HepG2 (cell line): ENCODE data around the gene SMIM11. TPM values are rescaled to one million over a fixed set of nuclear protein-coding genes. Genes with fewer than 3 reads are reported as not detected.

ENCODE experiments used
- HIC2 ChIP-seq: sonication (generic); formaldehyde crosslinking; IDR thresholded peaks from 2 replicates; pipeline ENCODE4 v1.9.0; 2022; ENCODE audit warnings: low read depth, missing genetic modification reagents
- POLR2AphosphoS2 ChIP-seq: IDR thresholded peaks from 2 replicates; pipeline ENCODE4 v1.6.1; 2011; ENCODE audit warnings: low read depth, low read length, improper control_type of control experiment
- RBM22 ChIP-seq: fragments of 200-400 bp; formaldehyde crosslinking; optimal IDR thresholded peaks from 2 replicates; pipeline ENCODE3; 2017; ENCODE audit warnings: mild to moderate bottlenecking, low read length, moderate library complexity
- RFXANK ChIP-seq: IDR thresholded peaks from 2 replicates; pipeline ENCODE4 v1.6.1; 2016
- ZBTB1 ChIP-seq: sonication (generic); formaldehyde crosslinking; IDR thresholded peaks from 2 replicates; pipeline ENCODE4 v1.4.0; 2020; ENCODE audit warnings: missing genetic modification reagents, borderline replicate concordance
- ZNF850 ChIP-seq: sonication (generic); formaldehyde crosslinking; conservative IDR thresholded peaks from 2 replicates; pipeline ENCODE4 v1.9.0; 2021; ENCODE audit warnings: mild to moderate bottlenecking, missing genetic modification reagents
- polyA plus RNA-seq, 8 experiments: library from polyadenylated mRNA; depleted of rRNA in 3 of 8; stranded (reverse) in 7 of 8; unstranded in 1 of 8; fragments of >200 nt; fragmentation: Illumina TruSeq in 4 of 8; extraction: Trizol in 4 of 8; gene quantifications; 2 replicates each; pipeline versions ENCODE4 v1.2.1 to v1.2.3, GENCODE V29; 2011 to 2016; ENCODE audit warnings: low read depth in 4 of 8, missing spikeins in 1 of 8, mixed read lengths in 1 of 8; ENCODE audit not compliant: insufficient read depth in 1 of 8
- total RNA-seq, 5 experiments: library from RNA; depleted of rRNA; stranded (reverse); fragments of >200 nt; fragmentation: Illumina TruSeq; extraction: Trizol; gene quantifications; 2 replicates each; pipeline ENCODE4 v1.2.3, GENCODE V29; 2016; ENCODE audit warnings: low read depth in 1 of 5
- TF ChIP-seq, protein P1 (sequence below): sonication (generic); formaldehyde crosslinking; IDR thresholded peaks from 2 replicates; pipeline ENCODE4 v1.5.1; 2020; ENCODE audit warnings: missing genetic modification reagents, mild to moderate bottlenecking, borderline replicate concordance
- TF ChIP-seq, protein P2 (sequence below): IDR thresholded peaks from 2 replicates; pipeline ENCODE4 v1.6.1; 2016; ENCODE audit warnings: missing compliant biosample characterization, missing genetic modification reagents, borderline replicate concordance
- TF ChIP-seq, protein P3 (sequence below): sonication (generic); formaldehyde crosslinking; IDR thresholded peaks from 2 replicates; pipeline ENCODE4 v1.4.0; 2020; ENCODE audit warnings: missing genetic modification reagents, borderline replicate concordance
- TF ChIP-seq, protein P4 (sequence below), 2 experiments: sonication (generic) in 1 of 2; formaldehyde crosslinking in 1 of 2; IDR thresholded peaks; 2 replicates each; pipeline versions ENCODE4 v1.4.0 to v1.6.1; 2016 to 2020; ENCODE audit warnings: borderline replicate concordance in 1 of 2, low read depth in 1 of 2, mild to moderate bottlenecking in 1 of 2, missing genetic modification reagents in 1 of 2
- TF ChIP-seq, protein P5 (sequence below), 2 experiments: IDR thresholded peaks; 2 replicates each; pipeline ENCODE4 v1.6.1; 2011 to 2012; ENCODE audit warnings: low read length in 2 of 2, borderline replicate concordance in 1 of 2, low read depth in 1 of 2, mild to moderate bottlenecking in 1 of 2, moderate library complexity in 1 of 2

The SMIM11 gene
- total and polyA plus RNA-seq, 2 of the 13 experiments (the other 11 are each of a cell fraction or from before 2014, with no cell fraction given) = 6.4 to 18.9 TPM

DNA sequence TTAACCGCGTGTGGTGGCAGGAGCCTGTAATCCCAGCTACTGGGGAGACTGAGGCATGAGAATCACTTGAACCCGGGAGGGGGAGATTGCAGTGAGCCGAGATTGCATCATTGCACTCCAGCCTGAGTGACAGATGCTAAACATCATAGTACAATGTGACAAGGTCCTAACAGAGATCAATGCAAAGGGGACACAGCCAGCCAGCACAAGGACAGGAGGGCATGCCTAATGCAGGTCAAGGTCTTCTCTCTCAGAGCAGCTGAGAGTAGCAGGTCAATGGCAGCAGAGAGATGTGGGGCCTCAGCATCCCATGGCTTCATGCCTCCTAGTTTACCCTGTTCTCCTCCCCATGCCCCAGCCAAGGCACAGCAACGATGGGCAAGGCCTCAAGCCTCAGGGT is 3.0 kb upstream of the SMIM11 start (continued):
- TF ChIP-seq, protein P1, sequence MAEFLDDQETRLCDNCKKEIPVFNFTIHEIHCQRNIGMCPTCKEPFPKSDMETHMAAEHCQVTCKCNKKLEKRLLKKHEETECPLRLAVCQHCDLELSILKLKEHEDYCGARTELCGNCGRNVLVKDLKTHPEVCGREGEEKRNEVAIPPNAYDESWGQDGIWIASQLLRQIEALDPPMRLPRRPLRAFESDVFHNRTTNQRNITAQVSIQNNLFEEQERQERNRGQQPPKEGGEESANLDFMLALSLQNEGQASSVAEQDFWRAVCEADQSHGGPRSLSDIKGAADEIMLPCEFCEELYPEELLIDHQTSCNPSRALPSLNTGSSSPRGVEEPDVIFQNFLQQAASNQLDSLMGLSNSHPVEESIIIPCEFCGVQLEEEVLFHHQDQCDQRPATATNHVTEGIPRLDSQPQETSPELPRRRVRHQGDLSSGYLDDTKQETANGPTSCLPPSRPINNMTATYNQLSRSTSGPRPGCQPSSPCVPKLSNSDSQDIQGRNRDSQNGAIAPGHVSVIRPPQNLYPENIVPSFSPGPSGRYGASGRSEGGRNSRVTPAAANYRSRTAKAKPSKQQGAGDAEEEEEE = 0 out of 2 replicates have a peak, but pooled peaks have one; percentile 76
- TF ChIP-seq, protein P2, sequence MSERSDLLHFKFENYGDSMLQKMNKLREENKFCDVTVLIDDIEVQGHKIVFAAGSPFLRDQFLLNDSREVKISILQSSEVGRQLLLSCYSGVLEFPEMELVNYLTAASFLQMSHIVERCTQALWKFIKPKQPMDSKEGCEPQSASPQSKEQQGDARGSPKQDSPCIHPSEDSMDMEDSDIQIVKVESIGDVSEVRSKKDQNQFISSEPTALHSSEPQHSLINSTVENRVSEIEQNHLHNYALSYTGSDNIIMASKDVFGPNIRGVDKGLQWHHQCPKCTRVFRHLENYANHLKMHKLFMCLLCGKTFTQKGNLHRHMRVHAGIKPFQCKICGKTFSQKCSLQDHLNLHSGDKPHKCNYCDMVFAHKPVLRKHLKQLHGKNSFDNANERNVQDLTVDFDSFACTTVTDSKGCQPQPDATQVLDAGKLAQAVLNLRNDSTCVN = no peak
- TF ChIP-seq, protein P3, sequence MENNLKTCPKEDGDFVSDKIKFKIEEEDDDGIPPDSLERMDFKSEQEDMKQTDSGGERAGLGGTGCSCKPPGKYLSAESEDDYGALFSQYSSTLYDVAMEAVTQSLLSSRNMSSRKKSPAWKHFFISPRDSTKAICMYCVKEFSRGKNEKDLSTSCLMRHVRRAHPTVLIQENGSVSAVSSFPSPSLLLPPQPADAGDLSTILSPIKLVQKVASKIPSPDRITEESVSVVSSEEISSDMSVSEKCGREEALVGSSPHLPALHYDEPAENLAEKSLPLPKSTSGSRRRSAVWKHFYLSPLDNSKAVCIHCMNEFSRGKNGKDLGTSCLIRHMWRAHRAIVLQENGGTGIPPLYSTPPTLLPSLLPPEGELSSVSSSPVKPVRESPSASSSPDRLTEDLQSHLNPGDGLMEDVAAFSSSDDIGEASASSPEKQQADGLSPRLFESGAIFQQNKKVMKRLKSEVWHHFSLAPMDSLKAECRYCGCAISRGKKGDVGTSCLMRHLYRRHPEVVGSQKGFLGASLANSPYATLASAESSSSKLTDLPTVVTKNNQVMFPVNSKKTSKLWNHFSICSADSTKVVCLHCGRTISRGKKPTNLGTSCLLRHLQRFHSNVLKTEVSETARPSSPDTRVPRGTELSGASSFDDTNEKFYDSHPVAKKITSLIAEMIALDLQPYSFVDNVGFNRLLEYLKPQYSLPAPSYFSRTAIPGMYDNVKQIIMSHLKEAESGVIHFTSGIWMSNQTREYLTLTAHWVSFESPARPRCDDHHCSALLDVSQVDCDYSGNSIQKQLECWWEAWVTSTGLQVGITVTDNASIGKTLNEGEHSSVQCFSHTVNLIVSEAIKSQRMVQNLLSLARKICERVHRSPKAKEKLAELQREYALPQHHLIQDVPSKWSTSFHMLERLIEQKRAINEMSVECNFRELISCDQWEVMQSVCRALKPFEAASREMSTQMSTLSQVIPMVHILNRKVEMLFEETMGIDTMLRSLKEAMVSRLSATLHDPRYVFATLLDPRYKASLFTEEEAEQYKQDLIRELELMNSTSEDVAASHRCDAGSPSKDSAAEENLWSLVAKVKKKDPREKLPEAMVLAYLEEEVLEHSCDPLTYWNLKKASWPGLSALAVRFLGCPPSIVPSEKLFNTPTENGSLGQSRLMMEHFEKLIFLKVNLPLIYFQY = no peak
- no peak for TF ChIP-seq HIC2 (CRISPR knock-in tag)
- TF ChIP-seq RBM22 = no peak
- TF ChIP-seq, protein P4, sequence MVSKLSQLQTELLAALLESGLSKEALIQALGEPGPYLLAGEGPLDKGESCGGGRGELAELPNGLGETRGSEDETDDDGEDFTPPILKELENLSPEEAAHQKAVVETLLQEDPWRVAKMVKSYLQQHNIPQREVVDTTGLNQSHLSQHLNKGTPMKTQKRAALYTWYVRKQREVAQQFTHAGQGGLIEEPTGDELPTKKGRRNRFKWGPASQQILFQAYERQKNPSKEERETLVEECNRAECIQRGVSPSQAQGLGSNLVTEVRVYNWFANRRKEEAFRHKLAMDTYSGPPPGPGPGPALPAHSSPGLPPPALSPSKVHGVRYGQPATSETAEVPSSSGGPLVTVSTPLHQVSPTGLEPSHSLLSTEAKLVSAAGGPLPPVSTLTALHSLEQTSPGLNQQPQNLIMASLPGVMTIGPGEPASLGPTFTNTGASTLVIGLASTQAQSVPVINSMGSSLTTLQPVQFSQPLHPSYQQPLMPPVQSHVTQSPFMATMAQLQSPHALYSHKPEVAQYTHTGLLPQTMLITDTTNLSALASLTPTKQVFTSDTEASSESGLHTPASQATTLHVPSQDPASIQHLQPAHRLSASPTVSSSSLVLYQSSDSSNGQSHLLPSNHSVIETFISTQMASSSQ (IDR thresholded peaks at IDR 0.05; ENCODE audit: low read depth) = no peak
- TF ChIP-seq, protein P4 (CRISPR knock-in tag; IDR thresholded peaks at IDR 0.05; ENCODE audit: borderline replicate concordance) = peak; percentile 69; the same call in 1 of the 2 replicates
- TF ChIP-seq, protein P5, sequence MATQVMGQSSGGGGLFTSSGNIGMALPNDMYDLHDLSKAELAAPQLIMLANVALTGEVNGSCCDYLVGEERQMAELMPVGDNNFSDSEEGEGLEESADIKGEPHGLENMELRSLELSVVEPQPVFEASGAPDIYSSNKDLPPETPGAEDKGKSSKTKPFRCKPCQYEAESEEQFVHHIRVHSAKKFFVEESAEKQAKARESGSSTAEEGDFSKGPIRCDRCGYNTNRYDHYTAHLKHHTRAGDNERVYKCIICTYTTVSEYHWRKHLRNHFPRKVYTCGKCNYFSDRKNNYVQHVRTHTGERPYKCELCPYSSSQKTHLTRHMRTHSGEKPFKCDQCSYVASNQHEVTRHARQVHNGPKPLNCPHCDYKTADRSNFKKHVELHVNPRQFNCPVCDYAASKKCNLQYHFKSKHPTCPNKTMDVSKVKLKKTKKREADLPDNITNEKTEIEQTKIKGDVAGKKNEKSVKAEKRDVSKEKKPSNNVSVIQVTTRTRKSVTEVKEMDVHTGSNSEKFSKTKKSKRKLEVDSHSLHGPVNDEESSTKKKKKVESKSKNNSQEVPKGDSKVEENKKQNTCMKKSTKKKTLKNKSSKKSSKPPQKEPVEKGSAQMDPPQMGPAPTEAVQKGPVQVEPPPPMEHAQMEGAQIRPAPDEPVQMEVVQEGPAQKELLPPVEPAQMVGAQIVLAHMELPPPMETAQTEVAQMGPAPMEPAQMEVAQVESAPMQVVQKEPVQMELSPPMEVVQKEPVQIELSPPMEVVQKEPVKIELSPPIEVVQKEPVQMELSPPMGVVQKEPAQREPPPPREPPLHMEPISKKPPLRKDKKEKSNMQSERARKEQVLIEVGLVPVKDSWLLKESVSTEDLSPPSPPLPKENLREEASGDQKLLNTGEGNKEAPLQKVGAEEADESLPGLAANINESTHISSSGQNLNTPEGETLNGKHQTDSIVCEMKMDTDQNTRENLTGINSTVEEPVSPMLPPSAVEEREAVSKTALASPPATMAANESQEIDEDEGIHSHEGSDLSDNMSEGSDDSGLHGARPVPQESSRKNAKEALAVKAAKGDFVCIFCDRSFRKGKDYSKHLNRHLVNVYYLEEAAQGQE (IDR thresholded peaks at IDR 0.05; ENCODE audit: borderline replicate concordance in 1 of 2, low read depth in 1 of 2, low read length in 2 of 2) = no peak
- TF ChIP-seq ZBTB1 = no peak
- TF ChIP-seq POLR2AphosphoS2 = no peak
- no peak for TF ChIP-seq ZNF850 (CRISPR knock-in tag)
- no peak for TF ChIP-seq RFXANK
